Nephron (organoid): ENCODE results near the gene TOP3A.

ENCODE experiments used
- H3K27ac Mint-ChIP-seq, 3 experiments: 2 replicates each; pipeline ENCODE4 v1.8.0; 2020; ENCODE audit warnings: mixed read lengths in 3 of 3, mild to moderate bottlenecking in 2 of 3, moderate library complexity in 1 of 3
- H3K27me3 Mint-ChIP-seq: 2 replicates; pipeline ENCODE4 v1.8.0; 2021; ENCODE audit warnings: low read depth, mild to moderate bottlenecking, moderate library complexity, mixed read lengths
- H3K36me3 Mint-ChIP-seq: 2 replicates; pipeline ENCODE4 v1.8.0; 2020; ENCODE audit warnings: low read depth, mixed read lengths
- H3K4me1 Mint-ChIP-seq: 2 replicates; pipeline ENCODE4 v1.8.0; 2020; ENCODE audit warnings: mixed read lengths
- H3K4me3 Mint-ChIP-seq, 3 experiments: 2 replicates each; pipeline ENCODE4 v1.8.0; 2020; ENCODE audit warnings: mild to moderate bottlenecking in 3 of 3, mixed read lengths in 3 of 3, moderate library complexity in 2 of 3
- H3K9me3 Mint-ChIP-seq: 2 replicates; pipeline ENCODE4 v1.8.0; 2020; ENCODE audit warnings: mixed read lengths
- CTCF ChIP-seq, 3 experiments: fragments of 200-600 bp; sonication (generic); IDR thresholded peaks; one replicate each; pipeline ENCODE4 v1.5.0; 2021; ENCODE audit warnings: antibody characterized with exemption in 3 of 3; ENCODE audit not compliant: unreplicated experiment in 3 of 3

TOP3A gene

GRCh38 chr17:18314731-18315561, at the start of gene TOP3A, which contains the start of gene SMCR8:
Gene TOP3A (minus strand): TSS chr17:18314994. CDS start chr17:18314778, 216 bp downstream.
Gene SMCR8 (plus strand): TSS chr17:18315293. CDS start chr17:18315790, 497 bp downstream.
- Mint-ChIP-seq H3K27me3 (peaks cover 6% of the 10 kb centered on the region), H3K4me1 (peaks cover 67% of the 10 kb centered on the region), H3K4me3 (peak within 1 kb of the TSS; percentile 88 to 89 (median 88)), H3K27ac (peak within 1 kb of the TSS; percentile 78 to 94 (median 82)), H3K36me3 (peaks cover 50% of the 10 kb centered on the region), H3K9me3 (no peaks in the 10 kb centered on the region)
- TF ChIP-seq CTCF (IDR thresholded peaks at IDR 0.05; ENCODE audit: unreplicated experiment in 3 of 3) = no peak

GRCh38 chr17:18364166-18364565, 49.4 kb upstream of the TOP3A start:
- H3K4me3 Mint-ChIP-seq = no peak overlapping the region
- H3K4me1 Mint-ChIP-seq = peaks cover 8% of the 10 kb centered on the region
- no peak overlapping the region for H3K27ac Mint-ChIP-seq
- TF ChIP-seq CTCF (IDR thresholded peaks at IDR 0.05; ENCODE audit: unreplicated experiment in 3 of 3) = no peak
- peaks cover 7% of the 10 kb centered on the region for H3K36me3 Mint-ChIP-seq
- H3K9me3 Mint-ChIP-seq = peaks cover 3% of the 10 kb centered on the region
- H3K27me3 Mint-ChIP-seq = peaks cover 3% of the 10 kb centered on the region

GRCh38 chr17:18363101-18364049, 48.6 kb upstream of the TOP3A start, which contains the start of gene SHMT1:
Gene SHMT1 (minus strand): TSS chr17:18363550. CDS start chr17:18355981, 7,569 bp downstream.
- peaks cover 3% of the 10 kb centered on the region for H3K9me3 Mint-ChIP-seq
- peaks cover 8% of the 10 kb centered on the region for H3K4me1 Mint-ChIP-seq
- peak within 1 kb of the TSS; percentile 60 to 92 (median 70) for H3K27ac Mint-ChIP-seq
- H3K27me3 Mint-ChIP-seq = peaks cover 3% of the 10 kb centered on the region
- H3K4me3 Mint-ChIP-seq = peak within 1 kb of the TSS; percentile 93 to 96 (median 95)
- peaks cover 7% of the 10 kb centered on the region for H3K36me3 Mint-ChIP-seq
- no peak for TF ChIP-seq CTCF (IDR thresholded peaks at IDR 0.05; ENCODE audit: unreplicated experiment in 3 of 3)

- peak overlapping the region; percentile 93 to 96 (median 95) for H3K4me3 Mint-ChIP-seq
- H3K27ac Mint-ChIP-seq = peak overlapping the region; percentile 60 to 92 (median 70)
- H3K4me1 Mint-ChIP-seq = peaks cover 8% of the 10 kb centered on the region
- peaks cover 7% of the 10 kb centered on the region for H3K36me3 Mint-ChIP-seq
- H3K9me3 Mint-ChIP-seq = peaks cover 3% of the 10 kb centered on the region
- TF ChIP-seq CTCF (IDR thresholded peaks at IDR 0.05; ENCODE audit: unreplicated experiment in 3 of 3) = no peak
- peaks cover 3% of the 10 kb centered on the region for H3K27me3 Mint-ChIP-seq
These were observed 47.9 kb upstream of the TOP3A start for GRCh38 chr17:18362698-18363100.

GRCh38 chr17:18361837-18362697, 47.3 kb upstream of the TOP3A start:
- Mint-ChIP-seq H3K36me3 (peaks cover 7% of the 10 kb centered on the region), H3K27me3 (peaks cover 3% of the 10 kb centered on the region), H3K27ac (peak overlapping the region; percentile 60 to 92 (median 70)), H3K9me3 (no peaks in the 10 kb centered on the region), H3K4me1 (peaks cover 8% of the 10 kb centered on the region), H3K4me3 (peak overlapping the region; percentile 93 to 96 (median 95))
- no peak for TF ChIP-seq CTCF (IDR thresholded peaks at IDR 0.05; ENCODE audit: unreplicated experiment in 3 of 3)
